Endothelial cell (in vitro differentiated cells): Measurements from ENCODE around the gene PLEKHA4. TPM values are rescaled to one million over a fixed set of nuclear protein-coding genes. Genes with fewer than 3 reads are reported as not detected.

ENCODE experiments used
- DNase-seq: peaks from one replicate; pipeline ENCODE4 v3.0.0; 2021; ENCODE audit warnings: low spot score
- H3K27ac Mint-ChIP-seq: one replicate; pipeline ENCODE4 v1.8.0; 2021; ENCODE audit warnings: mixed read lengths, inconsistent platforms; ENCODE audit not compliant: unreplicated experiment
- H3K27me3 Mint-ChIP-seq: one replicate; pipeline ENCODE4 v1.8.0; 2021; ENCODE audit warnings: mild to moderate bottlenecking, moderate library complexity, mixed read lengths, inconsistent platforms; ENCODE audit not compliant: unreplicated experiment
- H3K36me3 Mint-ChIP-seq: one replicate; pipeline ENCODE4 v1.8.0; 2021; ENCODE audit warnings: mild to moderate bottlenecking, low read depth, mixed read lengths, inconsistent platforms; ENCODE audit not compliant: unreplicated experiment
- H3K4me1 Mint-ChIP-seq: one replicate; pipeline ENCODE4 v1.8.0; 2021; ENCODE audit warnings: mild to moderate bottlenecking, mixed read lengths, inconsistent platforms; ENCODE audit not compliant: unreplicated experiment
- H3K4me3 Mint-ChIP-seq: one replicate; pipeline ENCODE4 v1.8.0; 2021; ENCODE audit warnings: mild to moderate bottlenecking, mixed read lengths, inconsistent platforms; ENCODE audit not compliant: unreplicated experiment
- H3K9me3 Mint-ChIP-seq: one replicate; pipeline ENCODE4 v1.8.0; 2021; ENCODE audit warnings: mixed read lengths, inconsistent platforms; ENCODE audit not compliant: unreplicated experiment
- CTCF ChIP-seq: fragments of 200-600 bp; sonication (generic); IDR thresholded peaks from one replicate; pipeline ENCODE4 v1.5.0; 2021; ENCODE audit warnings: antibody characterized with exemption; ENCODE audit not compliant: unreplicated experiment
- total RNA-seq: library from RNA; stranded (reverse); fragmentation: NEBNext Ultra II Directional; extraction: Animal tissue kit (Norgen Biotek cat#: 25700); gene quantifications from one replicate; pipeline ENCODE4 v1.2.1, GENCODE V29; 2021; ENCODE audit not compliant: unreplicated experiment

The PLEKHA4 gene
- total RNA-seq, 1 donor from 2014 or later = 14.1 TPM

- Mint-ChIP-seq H3K9me3 (no peaks in the 10 kb centered on the region), H3K27me3 (peaks cover 6% of the 10 kb centered on the region), H3K4me3 (peak overlapping the region; percentile 82), H3K4me1 (peaks cover 27% of the 10 kb centered on the region), H3K36me3 (peaks cover 20% of the 10 kb centered on the region), H3K27ac (peak overlapping the region; percentile 95)
- no peak for TF ChIP-seq CTCF
- no peak for DNase-seq
These were observed 34.4 kb downstream of the PLEKHA4 start for GRCh38 chr19:48833977-48834376.

DNA sequence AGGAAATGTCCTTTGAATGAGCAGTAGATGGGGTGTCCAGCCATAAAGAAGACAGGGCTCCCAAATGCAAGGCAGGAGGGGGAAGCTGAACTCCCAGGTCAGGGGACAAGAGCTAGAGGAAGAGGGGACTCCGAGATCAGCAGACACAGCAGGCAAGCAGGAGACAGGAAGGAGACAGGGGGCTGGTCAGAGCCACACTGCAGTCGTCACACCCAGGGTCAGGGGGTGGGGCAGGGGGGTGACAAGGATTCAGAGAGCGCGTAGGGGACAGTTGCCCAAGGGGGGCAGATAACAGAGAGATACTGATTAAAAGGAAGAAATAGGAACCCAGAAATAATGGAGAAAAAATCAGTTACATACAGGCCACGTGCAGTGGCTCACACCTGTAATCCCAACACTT lies 35.4 kb downstream of the PLEKHA4 start:
- TF ChIP-seq CTCF = no peak
- DNase-seq = no peak
- H3K27me3 Mint-ChIP-seq = peaks cover 6% of the 10 kb centered on the region
- H3K4me3 Mint-ChIP-seq = peak overlapping the region; percentile 23
- H3K27ac Mint-ChIP-seq = peak overlapping the region; percentile 80
- H3K4me1 Mint-ChIP-seq = peaks cover 27% of the 10 kb centered on the region
- no peaks in the 10 kb centered on the region for H3K9me3 Mint-ChIP-seq
- peaks cover 22% of the 10 kb centered on the region for H3K36me3 Mint-ChIP-seq

DNA sequence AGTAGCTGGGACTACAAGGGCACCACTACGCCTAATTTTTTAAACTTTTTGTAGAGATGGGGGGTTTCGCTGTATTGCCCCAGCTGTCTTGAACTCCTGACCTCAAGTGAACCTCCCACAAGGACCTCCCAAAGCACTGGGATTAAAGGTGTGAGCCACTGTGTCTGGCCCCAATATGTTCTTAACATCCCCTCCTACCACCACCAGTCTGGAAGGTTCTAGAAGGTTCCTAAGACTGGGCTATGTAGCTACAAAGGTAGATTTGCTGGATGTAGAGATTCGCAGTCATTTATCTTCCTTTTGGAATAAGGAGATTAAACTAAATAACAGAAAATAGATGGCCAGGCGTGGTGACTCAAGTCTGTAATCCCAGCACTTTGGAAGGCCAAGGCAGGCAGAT lies 37.5 kb downstream of the PLEKHA4 start:
- peaks cover 21% of the 10 kb centered on the region for H3K4me1 Mint-ChIP-seq
- no peaks in the 10 kb centered on the region for H3K9me3 Mint-ChIP-seq
- peaks cover 28% of the 10 kb centered on the region for H3K36me3 Mint-ChIP-seq
- no peak overlapping the region for H3K4me3 Mint-ChIP-seq
- DNase-seq = no peak
- no peak for TF ChIP-seq CTCF
- no peak overlapping the region for H3K27ac Mint-ChIP-seq
- peaks cover 7% of the 10 kb centered on the region for H3K27me3 Mint-ChIP-seq

DNA sequence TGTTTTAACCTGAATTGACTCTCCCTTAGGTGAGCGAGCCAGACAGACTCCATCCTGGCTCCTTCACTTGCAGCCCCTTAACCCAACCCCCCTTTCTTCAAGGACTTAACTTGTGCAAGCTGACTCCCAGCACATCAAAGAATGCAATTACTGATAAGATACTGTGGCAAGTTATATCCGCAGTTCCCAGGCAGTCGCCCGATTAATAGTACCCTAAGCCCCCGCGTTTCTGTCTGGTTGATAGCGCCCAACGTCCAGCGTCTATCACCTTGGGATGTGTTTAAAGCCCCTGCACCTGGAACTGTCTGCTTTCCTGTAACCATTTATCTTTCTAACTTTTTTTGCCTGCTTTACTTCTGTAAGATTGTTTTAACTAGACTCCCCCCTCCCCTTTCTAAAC lies 38.3 kb downstream of the PLEKHA4 start:
- no peak for TF ChIP-seq CTCF
- H3K4me1 Mint-ChIP-seq = peaks cover 14% of the 10 kb centered on the region
- no peak overlapping the region for H3K27ac Mint-ChIP-seq
- H3K27me3 Mint-ChIP-seq = peaks cover 7% of the 10 kb centered on the region
- H3K9me3 Mint-ChIP-seq = no peaks in the 10 kb centered on the region
- H3K36me3 Mint-ChIP-seq = peaks cover 28% of the 10 kb centered on the region
- peak overlapping the region; percentile 31 for H3K4me3 Mint-ChIP-seq
- DNase-seq = no peak

GRCh38 chr19:48826606-48827020 lies 41.8 kb downstream of the PLEKHA4 start:
- H3K27me3 Mint-ChIP-seq = peaks cover 3% of the 10 kb centered on the region
- TF ChIP-seq CTCF = peak; percentile 45
- H3K9me3 Mint-ChIP-seq = no peaks in the 10 kb centered on the region
- no peaks in the 10 kb centered on the region for H3K4me1 Mint-ChIP-seq
- no peak overlapping the region for H3K4me3 Mint-ChIP-seq
- no peak overlapping the region for H3K27ac Mint-ChIP-seq
- peaks cover 19% of the 10 kb centered on the region for H3K36me3 Mint-ChIP-seq
- DNase-seq = peak; percentile 46
